Measurements from ENCODE around the gene C7orf33. TPM values are rescaled to one million over a fixed set of nuclear protein-coding genes. Genes with fewer than 3 reads are reported as not detected.

C7orf33 gene
- total RNA-seq, 1 donor from 2014 or later: not detected

DNA sequence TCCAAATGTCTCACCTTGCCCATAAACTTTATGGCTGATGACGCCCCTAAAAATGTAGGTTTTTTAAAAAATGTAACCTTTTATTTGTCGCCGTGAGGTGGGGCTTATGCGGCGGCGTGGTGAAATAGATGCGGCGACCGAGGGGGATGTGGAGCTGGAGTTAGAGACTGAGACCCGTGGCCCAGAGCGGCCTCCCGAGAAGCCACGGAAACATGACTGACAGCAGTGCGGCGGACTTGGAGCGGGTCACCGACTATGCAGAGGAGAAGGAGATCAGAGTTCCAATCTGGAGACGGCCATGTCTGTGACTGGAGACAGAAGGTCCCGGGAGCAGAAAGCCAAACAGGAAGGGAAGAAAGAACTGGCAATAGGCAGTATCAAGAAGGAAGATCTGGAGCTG, 46.5 kb downstream of the C7orf33 start:
- Mint-ChIP-seq H3K27ac (no peak overlapping the region), H3K4me1 (peaks cover 11% of the 10 kb centered on the region), H3K27me3 (no peaks in the 10 kb centered on the region), H3K4me3 (no peak overlapping the region), H3K9me3 (no peaks in the 10 kb centered on the region), H3K36me3 (ENCODE audit: low read depth) (no peaks in the 10 kb centered on the region)
- ATAC-seq (ENCODE audit: low read depth) (no peak), DNase-seq (no peak)
- POLR2A ChIA-PET: no interaction called here
- CTCF ChIA-PET: no interaction called here
- TF ChIP-seq, protein P1, sequence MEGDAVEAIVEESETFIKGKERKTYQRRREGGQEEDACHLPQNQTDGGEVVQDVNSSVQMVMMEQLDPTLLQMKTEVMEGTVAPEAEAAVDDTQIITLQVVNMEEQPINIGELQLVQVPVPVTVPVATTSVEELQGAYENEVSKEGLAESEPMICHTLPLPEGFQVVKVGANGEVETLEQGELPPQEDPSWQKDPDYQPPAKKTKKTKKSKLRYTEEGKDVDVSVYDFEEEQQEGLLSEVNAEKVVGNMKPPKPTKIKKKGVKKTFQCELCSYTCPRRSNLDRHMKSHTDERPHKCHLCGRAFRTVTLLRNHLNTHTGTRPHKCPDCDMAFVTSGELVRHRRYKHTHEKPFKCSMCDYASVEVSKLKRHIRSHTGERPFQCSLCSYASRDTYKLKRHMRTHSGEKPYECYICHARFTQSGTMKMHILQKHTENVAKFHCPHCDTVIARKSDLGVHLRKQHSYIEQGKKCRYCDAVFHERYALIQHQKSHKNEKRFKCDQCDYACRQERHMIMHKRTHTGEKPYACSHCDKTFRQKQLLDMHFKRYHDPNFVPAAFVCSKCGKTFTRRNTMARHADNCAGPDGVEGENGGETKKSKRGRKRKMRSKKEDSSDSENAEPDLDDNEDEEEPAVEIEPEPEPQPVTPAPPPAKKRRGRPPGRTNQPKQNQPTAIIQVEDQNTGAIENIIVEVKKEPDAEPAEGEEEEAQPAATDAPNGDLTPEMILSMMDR (IDR thresholded peaks at IDR 0.05): no peak
- intact Hi-C loops (cut with micrococcal nuclease): no loop called here

- H3K36me3 Mint-ChIP-seq (ENCODE audit: low read depth): no peaks in the 10 kb centered on the region
- DNase-seq: no peak
- TF ChIP-seq, protein P1 (IDR thresholded peaks at IDR 0.05): no peak
- no peak overlapping the region for H3K4me3 Mint-ChIP-seq
- POLR2A ChIA-PET: no interaction called here
- CTCF ChIA-PET: no interaction called here
- intact Hi-C loops (cut with micrococcal nuclease): no loop called here
- no peak for ATAC-seq (ENCODE audit: low read depth)
- no peaks in the 10 kb centered on the region for H3K4me1 Mint-ChIP-seq
- peaks cover 6% of the 10 kb centered on the region for H3K27me3 Mint-ChIP-seq
- no peak overlapping the region for H3K27ac Mint-ChIP-seq
- no peaks in the 10 kb centered on the region for H3K9me3 Mint-ChIP-seq
These were observed 55.3 kb downstream of the C7orf33 start for GRCh38 chr7:148645898-148646297.

GRCh38 chr7:148650232-148650858, 59.8 kb downstream of the C7orf33 start:
- Mint-ChIP-seq H3K27ac (no peak overlapping the region), H3K9me3 (no peaks in the 10 kb centered on the region), H3K27me3 (peaks cover 2% of the 10 kb centered on the region), H3K36me3 (ENCODE audit: low read depth) (no peaks in the 10 kb centered on the region), H3K4me1 (no peaks in the 10 kb centered on the region), H3K4me3 (no peak overlapping the region)
- ATAC-seq (ENCODE audit: low read depth) (no peak), DNase-seq (no peak)
- ChIA-PET POLR2A (no interaction called here), CTCF (no interaction called here)
- intact Hi-C loops (cut with micrococcal nuclease): no loop called here
- TF ChIP-seq, protein P1 (IDR thresholded peaks at IDR 0.05): no peak

DNA sequence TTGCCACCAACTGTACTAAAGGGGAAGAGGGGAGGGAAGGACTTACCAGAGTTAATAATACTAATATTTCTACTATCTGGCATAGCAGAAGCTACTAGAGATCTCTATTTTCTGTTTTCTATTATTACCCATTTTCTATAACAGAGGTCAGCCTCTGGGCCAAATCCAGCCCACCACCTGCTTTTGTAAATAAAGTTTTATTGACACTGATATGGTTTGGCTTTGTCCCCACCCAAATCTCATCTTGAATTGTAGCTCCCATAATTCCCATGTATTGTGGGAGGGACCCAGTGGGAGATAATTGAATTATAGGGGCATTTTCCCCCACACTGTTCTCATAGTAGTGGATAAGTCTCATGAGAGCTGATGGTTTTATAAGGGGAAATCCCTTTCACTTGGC, 62.2 kb downstream of the C7orf33 start:
- TF ChIP-seq, protein P1 (IDR thresholded peaks at IDR 0.05): no peak
- CTCF ChIA-PET: no interaction called here
- no peak for DNase-seq
- Mint-ChIP-seq H3K36me3 (ENCODE audit: low read depth) (no peaks in the 10 kb centered on the region), H3K4me3 (no peak overlapping the region), H3K27me3 (no peaks in the 10 kb centered on the region), H3K27ac (no peak overlapping the region), H3K9me3 (no peaks in the 10 kb centered on the region), H3K4me1 (no peaks in the 10 kb centered on the region)
- intact Hi-C loops (cut with micrococcal nuclease): no loop called here
- ATAC-seq (ENCODE audit: low read depth): no peak
- POLR2A ChIA-PET: no interaction called here

DNA sequence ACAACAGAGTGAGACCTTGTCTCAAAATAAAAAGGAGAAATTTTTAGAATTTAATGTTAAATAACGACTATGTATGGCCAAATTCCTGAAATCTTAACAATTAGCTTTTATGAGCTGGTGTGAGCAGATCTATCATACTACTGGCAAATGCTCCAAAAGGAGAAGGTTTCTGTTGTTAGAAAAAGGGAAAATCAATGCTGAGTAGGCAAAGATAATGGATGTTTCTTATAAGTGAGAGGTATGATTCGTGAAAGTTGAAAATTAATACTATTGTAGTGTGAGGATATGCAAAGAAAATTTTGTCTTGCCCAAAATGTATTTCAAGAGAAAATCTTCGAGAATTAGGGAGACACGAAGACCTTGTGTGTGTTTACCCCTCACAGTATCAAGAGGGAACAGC, 67.4 kb downstream of the C7orf33 start:
- ChIA-PET CTCF (no interaction called here), POLR2A (no interaction called here)
- Mint-ChIP-seq H3K4me3 (no peak overlapping the region), H3K9me3 (no peaks in the 10 kb centered on the region), H3K4me1 (no peaks in the 10 kb centered on the region), H3K27ac (no peak overlapping the region), H3K36me3 (ENCODE audit: low read depth) (no peaks in the 10 kb centered on the region), H3K27me3 (no peaks in the 10 kb centered on the region)
- intact Hi-C loops (cut with micrococcal nuclease): no loop called here
- DNase-seq (no peak), ATAC-seq (ENCODE audit: low read depth) (no peak)
- TF ChIP-seq, protein P1 (IDR thresholded peaks at IDR 0.05): no peak
